OCI-LY3 (cell line): ENCODE data around the gene ZSWIM6.

Experiments
- CTCF ChIP-seq: fragments of 200-600, 300-600 bp; sonication (generic); IDR thresholded peaks from 2 replicates; pipeline ENCODE4 v1.5.1; 2014; ENCODE audit warnings: antibody characterized with exemption, low read length, low read depth
- EZH2phosphoT487 ChIP-seq: fragments of 200-600 bp; shearing (Covaris generic); IDR thresholded peaks from 2 replicates; pipeline ENCODE4 v1.6.1; 2018; ENCODE audit warnings: antibody characterized with exemption, mixed run types, low read depth

- TF ChIP-seq CTCF (no peak), EZH2phosphoT487 (no peak)
Observed at GRCh38 chr5:61292062-61292657, 39.9 kb upstream of the ZSWIM6 start.
